Muscle of leg (tissue), 11 donors: ENCODE results near the gene SBK2. TPM values are rescaled to one million over a fixed set of nuclear protein-coding genes. Genes with fewer than 3 reads are reported as not detected.
A peak's percentile ranks its signal among the peaks of the same experiment; 100 is the strongest.
"Not testable (repeated sequence)": the region's sequence is repeated elsewhere in the genome, so short reads cannot be mapped to it uniquely, and the experiment has no call there.

Source experiments
- DNase-seq: peaks from one replicate; pipeline ENCODE4 v3.0.0; 2013
- H3K27ac ChIP-seq: one replicate; pipeline ENCODE4 v1.5.1; 2013; ENCODE audit warnings: mild to moderate bottlenecking, low read length, control low read depth
- H3K27me3 ChIP-seq: one replicate; pipeline ENCODE4 v1.6.1; 2013; ENCODE audit warnings: low read length; ENCODE audit not compliant: control insufficient read depth, insufficient read depth
- H3K36me3 ChIP-seq: one replicate; pipeline ENCODE4 v1.6.1; 2013; ENCODE audit warnings: low read length; ENCODE audit not compliant: control insufficient read depth, insufficient read depth
- H3K4me1 ChIP-seq: one replicate; pipeline ENCODE4 v1.6.1; 2013; ENCODE audit warnings: low read length; ENCODE audit not compliant: control insufficient read depth, insufficient read depth
- H3K4me3 ChIP-seq: one replicate; pipeline ENCODE4 v1.5.1; 2013; ENCODE audit warnings: low read length, control low read depth
- H3K9me3 ChIP-seq: replicated peaks from 2 replicates; pipeline ENCODE4 v1.6.1; 2013; ENCODE audit warnings: low read depth, low read length; ENCODE audit not compliant: control insufficient read depth
- WGBS: methylation state at CpG from one replicate; pipeline ENCODE4 v1.1.5; 2013; ENCODE audit warnings: missing lambda C conversion rate; ENCODE audit not compliant: insufficient coverage; 5-methylcytosine and 5-hydroxymethylcytosine counted together
- polyA plus RNA-seq, 8 donors: library from polyadenylated mRNA; unstranded; fragments of 120-200 nt; gene quantifications; one replicate each; pipeline versions ENCODE4 v1.2.1 to v1.2.3, GENCODE V29; 2013; ENCODE audit warnings: inconsistent platforms in 1 of 8, low replicate concordance in 1 of 8; ENCODE audit not compliant: insufficient read length in 8 of 8, insufficient read depth in 1 of 8
- total RNA-seq: library from RNA; stranded (reverse); fragments of 120-200 nt; gene quantifications from one replicate; pipeline ENCODE4 v1.2.4, GENCODE V29; 2013

SBK2 gene
- total and polyA plus RNA-seq, 9 donors = 0.89 to 9.7 (median 3.7) TPM

DNA sequence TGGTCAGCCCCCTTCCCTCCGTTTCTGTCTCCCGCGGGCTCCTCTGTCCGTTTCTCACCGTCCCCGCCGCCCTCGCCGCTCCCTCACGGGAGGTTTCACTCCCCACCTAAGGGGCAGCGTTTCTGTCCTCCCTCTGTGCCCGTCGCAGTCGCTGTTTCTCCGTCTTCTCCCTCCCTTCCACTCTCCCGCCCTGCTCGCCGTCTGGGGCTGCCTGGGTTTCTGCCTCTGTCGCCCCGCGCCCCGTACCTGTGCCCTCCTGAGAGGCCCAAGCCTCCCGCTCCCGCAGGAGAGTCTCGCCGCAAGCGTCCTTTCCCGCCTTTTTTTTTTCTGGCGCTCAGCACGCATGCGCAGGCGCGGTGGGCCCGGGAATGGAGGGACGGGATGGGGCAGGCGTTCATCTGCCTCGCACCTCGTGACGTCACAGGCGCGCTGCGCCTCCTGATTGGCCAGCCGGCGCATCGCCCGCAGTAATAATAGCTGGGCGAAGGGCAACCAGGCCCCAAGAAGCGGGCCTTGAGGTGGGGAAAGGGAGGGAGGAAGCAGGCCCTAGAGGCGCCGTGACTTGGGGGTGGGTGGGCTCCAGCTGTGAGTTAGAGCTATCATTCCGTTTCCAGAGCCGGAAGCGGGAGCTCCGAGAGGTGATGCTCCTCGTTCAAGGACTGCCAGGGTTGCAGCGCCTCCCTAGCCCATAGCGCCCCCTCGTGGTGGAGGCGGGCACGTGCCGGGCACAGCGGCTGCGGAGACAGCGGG is 33.3 kb downstream of the SBK2 start:
- H3K27me3 ChIP-seq = peaks cover 3% of the 10 kb centered on the region
- WGBS = 12% methylated on average over 61 of the region's 64 CpGs
- DNase-seq = peak; percentile 96

DNA sequence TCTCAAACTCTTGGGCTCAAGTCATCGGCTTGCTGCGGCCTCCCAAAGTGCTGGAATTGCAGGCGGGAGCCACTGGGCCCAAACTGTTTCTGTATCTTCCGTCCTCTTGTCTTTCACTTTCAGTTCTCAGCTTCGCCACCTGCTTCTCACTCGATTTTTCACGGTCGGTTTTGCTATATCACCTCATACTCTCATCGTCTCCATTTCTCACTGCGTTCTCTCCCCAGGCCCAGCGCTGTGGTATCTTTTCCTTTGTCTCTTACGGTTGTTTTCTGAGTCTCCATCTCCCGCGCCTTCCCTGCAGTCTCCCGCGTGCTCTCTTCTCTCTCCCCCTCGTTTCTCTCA is 33.8 kb downstream of the SBK2 start:
- WGBS = 88% methylated on average over 17 of the region's 17 CpGs
- no peak for DNase-seq
- Histone ChIP-seq H3K4me3 (no peak overlapping the region), H3K36me3 (peaks cover 37% of the 10 kb centered on the region), H3K9me3 (no peaks in the 10 kb centered on the region), H3K4me1 (peaks cover 16% of the 10 kb centered on the region), H3K27ac (no peak overlapping the region), H3K27me3 (peaks cover 3% of the 10 kb centered on the region)

More for the DNA sequence above, 33.3 kb downstream of the SBK2 start:
- no peaks in the 10 kb centered on the region for H3K9me3 ChIP-seq
- peak overlapping the region; percentile 78 for H3K27ac ChIP-seq
- H3K4me3 ChIP-seq = peak overlapping the region; percentile 48
- peaks cover 13% of the 10 kb centered on the region for H3K4me1 ChIP-seq
- H3K36me3 ChIP-seq = peaks cover 31% of the 10 kb centered on the region

DNA sequence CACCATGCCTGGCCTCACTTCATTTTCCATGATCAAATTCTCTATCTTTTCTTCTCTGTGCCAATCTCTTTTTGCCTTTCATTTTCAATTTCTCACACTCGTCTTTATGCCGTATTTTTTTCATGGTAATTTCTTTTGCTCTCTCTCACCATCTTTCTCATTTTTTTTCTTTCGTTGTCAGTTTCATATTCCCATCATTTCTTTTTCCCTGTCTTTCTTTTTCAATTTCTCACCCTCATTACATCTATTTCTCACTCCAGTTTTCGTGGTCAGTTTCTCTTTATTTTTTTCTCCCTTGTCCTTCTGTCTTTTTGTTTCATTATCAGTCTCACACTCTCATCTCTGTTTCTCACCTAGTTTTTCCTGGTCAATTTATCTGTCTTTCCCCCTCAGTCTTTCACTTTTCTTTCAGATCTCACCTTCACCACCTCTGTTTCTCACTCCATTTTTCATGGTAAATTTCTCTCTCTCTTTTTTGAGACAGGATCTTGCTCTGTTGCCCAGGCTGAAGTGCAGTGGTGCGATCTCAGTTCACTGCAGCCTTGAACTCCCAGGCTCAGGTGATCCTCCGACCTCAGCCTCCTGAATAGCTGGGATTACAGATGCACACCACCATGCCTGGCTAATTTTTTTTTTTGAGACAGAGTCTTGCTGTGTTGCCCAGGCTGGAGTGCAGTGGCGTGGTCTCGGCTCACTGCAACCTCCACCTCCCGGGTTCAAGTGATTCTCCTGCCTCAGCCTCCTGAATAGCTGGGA is 34.6 kb downstream of the SBK2 start:
- no peak for DNase-seq
- Histone ChIP-seq H3K9me3 (no peaks in the 10 kb centered on the region), H3K27me3 (peaks cover 3% of the 10 kb centered on the region), H3K36me3 (peaks cover 39% of the 10 kb centered on the region), H3K27ac (no peak overlapping the region), H3K4me3 (no peak overlapping the region), H3K4me1 (peaks cover 16% of the 10 kb centered on the region)
- 97% methylated on average over 9 of the region's 9 CpGs for WGBS

DNA sequence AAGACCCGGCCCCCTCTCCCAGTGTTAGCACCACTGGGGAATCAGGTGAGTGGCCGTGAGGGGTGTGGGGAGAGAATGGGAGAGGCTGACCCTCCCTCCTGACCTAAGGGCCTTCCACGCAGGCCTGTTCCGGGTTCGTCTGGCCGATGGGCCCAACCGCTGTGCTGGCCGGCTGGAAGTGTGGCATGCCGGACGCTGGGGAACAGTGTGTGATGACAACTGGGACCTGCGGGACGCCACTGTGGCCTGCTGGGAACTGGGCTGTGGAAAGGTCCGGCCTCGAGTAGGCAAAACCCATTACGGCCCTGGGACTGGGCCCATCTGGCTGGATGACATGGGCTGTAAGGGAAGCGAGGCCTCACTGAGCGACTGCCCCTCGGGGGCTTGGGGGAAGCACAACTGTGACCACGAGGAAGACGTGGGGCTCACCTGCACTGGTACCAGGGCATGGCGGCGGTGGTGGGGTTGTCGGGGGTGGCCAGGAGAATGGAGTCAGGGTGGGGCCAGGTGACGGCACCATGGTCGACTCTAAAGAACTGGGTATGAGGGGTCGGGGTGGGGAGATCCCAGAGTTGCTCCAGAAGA is 36.5 kb downstream of the SBK2 start:
- WGBS = 90% methylated on average over 21 of the region's 26 CpGs
- H3K4me1 ChIP-seq = peaks cover 20% of the 10 kb centered on the region
- peaks cover 3% of the 10 kb centered on the region for H3K27me3 ChIP-seq
- no peak overlapping the region for H3K27ac ChIP-seq
- H3K9me3 ChIP-seq = no peaks in the 10 kb centered on the region
- H3K4me3 ChIP-seq = no peak overlapping the region
- peaks cover 47% of the 10 kb centered on the region for H3K36me3 ChIP-seq
- no peak for DNase-seq

DNA sequence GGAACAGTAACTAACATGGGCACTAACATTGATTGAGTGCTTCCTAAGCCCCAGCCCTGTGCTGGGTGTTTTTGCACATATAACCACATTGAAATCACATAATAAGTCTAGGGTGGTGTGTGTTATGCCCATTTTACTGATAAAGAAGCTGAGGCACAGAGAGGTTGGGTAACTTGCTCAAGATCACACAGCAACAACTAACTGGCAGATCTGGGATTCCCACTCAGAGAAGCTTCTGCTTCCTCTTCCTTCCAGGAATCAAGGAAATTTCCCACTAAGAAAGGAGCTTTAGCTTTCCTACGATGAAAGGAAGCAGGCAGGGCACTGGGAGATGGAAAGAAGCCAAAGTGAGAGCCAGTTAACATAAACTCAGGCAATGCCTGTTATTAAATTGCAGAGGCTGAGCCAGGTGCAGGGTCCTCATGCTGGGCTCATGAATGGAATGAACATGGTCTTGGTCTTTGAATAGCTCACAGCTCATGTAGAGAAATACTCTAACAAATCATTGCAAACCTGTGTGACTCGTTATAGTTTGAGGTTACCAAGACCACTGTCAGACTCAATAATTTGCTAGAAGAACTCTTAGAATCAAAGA is 38.6 kb downstream of the SBK2 start:
- Histone ChIP-seq H3K27me3 (peaks cover 8% of the 10 kb centered on the region), H3K27ac (no peak overlapping the region), H3K4me3 (no peak overlapping the region), H3K9me3 (no peaks in the 10 kb centered on the region), H3K36me3 (peaks cover 48% of the 10 kb centered on the region), H3K4me1 (peaks cover 28% of the 10 kb centered on the region)
- DNase-seq = no peak
- no CpG with 5 or more reads among the region's 2 CpGs for WGBS

DNA sequence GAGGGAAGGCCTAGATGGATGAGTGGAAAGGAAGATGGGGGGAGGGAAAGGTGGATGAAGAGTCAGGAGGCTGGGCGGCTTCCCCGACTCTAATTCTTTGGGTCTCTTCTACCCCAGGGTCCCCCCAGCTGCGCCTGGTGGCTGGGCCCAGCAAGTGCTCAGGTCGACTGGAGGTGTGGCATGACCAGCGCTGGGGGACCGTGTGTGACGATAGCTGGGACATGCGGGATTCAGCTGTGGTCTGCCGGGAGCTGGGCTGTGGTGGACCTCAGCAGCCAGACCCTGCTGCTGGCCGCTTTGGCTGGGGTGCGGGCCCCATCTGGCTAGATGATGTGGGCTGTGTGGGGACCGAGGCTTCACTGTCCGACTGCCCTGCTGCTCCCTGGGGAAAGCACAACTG is 39.2 kb downstream of the SBK2 start:
- Histone ChIP-seq H3K36me3 (peaks cover 48% of the 10 kb centered on the region), H3K4me1 (peaks cover 32% of the 10 kb centered on the region), H3K4me3 (no peak overlapping the region), H3K27ac (no peak overlapping the region), H3K27me3 (peaks cover 8% of the 10 kb centered on the region), H3K9me3 (no peaks in the 10 kb centered on the region)
- no peak for DNase-seq
- WGBS = 78% methylated on average over 13 of the region's 13 CpGs

DNA sequence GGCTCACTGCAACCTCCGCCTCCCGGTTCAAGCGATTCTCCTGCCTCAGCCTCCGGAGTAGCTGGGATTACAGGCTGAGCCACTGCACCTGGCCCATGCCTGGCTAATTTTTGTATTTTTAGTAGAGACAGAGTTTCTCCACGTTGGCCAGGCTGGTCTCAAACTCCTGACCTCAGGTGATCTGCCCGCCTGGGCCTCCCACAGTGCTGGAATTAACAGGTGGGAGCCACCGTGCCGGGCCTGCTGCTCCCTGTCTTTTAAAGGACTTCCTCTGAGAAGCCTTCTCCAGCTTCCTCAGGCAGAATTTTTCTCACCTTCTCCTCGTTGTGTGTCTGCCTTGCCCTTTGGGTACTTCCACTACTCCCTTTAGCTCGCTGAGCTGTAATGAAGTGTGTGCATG is 40.1 kb downstream of the SBK2 start:
- H3K27ac ChIP-seq, H3K9me3 ChIP-seq, DNase-seq, H3K4me3 ChIP-seq, H3K27me3 ChIP-seq: not testable (repeated sequence)
- H3K4me1 ChIP-seq = peaks cover 41% of the 10 kb centered on the region
- H3K36me3 ChIP-seq = peaks cover 46% of the 10 kb centered on the region
- WGBS = 56% methylated on average over 8 of the region's 10 CpGs

DNA sequence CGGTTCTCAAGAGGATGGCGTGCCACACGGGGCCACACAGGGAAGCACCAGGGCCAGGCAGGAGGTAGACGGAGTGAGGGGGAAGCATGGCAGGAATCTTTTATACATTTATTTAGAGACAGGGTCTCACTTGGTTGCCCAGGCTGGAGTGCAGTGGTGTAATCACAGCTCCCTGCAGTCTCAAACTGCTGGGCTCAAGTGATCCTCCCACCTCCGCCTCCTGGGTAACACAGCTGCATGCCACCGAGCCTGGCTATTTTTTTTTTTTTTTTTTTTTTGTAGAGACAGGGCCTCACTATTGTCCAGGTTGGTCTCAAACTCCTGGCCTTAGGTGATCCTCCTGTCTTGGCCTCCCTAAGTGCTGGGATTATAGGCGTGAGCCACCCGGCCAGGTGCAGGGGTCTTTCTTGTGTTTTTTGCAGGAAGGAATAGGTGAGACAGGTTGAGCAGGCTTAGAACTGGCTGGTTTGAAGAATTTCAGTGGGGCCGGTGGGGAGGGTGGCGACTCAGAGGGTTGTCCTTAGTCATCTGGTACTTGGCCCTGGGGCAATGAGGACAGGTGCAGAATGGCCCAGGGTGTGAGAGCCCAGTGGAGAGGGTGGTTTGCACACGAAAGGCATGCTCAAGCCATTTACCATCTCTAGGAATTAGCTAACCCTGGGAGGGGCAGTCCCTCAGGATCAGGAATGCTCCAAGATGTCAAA is 41.1 kb downstream of the SBK2 start:
- H3K4me1 ChIP-seq = peaks cover 51% of the 10 kb centered on the region
- H3K27ac ChIP-seq = no peak overlapping the region
- WGBS = 76% methylated on average over 7 of the region's 11 CpGs
- H3K36me3 ChIP-seq = peaks cover 36% of the 10 kb centered on the region
- H3K4me3 ChIP-seq = no peak overlapping the region
- H3K27me3 ChIP-seq = peaks cover 8% of the 10 kb centered on the region
- H3K9me3 ChIP-seq = no peaks in the 10 kb centered on the region
- no peak for DNase-seq

DNA sequence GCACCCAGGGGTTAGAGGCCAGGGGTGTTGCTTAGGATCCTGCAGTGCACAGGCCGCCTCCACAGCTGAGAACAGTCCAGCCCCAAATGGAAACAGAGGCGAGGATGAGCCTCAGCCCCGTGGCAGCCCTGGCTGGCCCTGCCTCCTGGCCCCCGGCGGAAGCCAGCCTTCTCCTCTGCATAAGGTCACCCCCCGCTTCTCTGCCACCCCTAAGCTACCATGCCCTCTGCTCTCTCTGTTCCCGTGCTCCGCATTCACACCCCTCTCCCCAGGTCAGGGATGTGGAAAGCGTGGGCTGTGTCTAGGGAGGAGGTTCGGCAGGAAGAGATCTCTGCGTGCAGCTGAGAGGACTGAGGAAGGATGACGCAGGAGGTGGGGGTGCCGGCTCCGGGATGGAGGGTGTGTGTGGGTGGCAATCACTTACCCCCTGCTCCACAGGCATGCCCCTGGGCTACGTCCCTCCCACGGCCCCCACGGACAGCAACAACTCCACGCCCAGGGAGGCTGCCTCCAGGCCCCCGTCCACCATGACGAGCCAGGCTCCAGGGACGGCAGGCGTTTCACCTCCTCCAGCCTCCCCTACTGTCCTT is 42.7 kb downstream of the SBK2 start:
- Histone ChIP-seq H3K36me3 (peaks cover 22% of the 10 kb centered on the region), H3K27ac (peak overlapping the region; percentile 86), H3K4me1 (peaks cover 62% of the 10 kb centered on the region), H3K4me3 (peak overlapping the region; percentile 41), H3K9me3 (no peaks in the 10 kb centered on the region), H3K27me3 (peaks cover 8% of the 10 kb centered on the region)
- 24% methylated on average over 5 of the region's 22 CpGs for WGBS
- DNase-seq = peak; percentile 76
